Stimulated activated CD8-positive, alpha-beta memory T cell treated with anti-CD3 and anti-CD28 coated beads, Interleukin-2, amount 100 ng/mL, for 1 hour (primary cell): ENCODE results near the gene MPZL1.
"Not testable (repeated sequence)": the region's sequence is repeated elsewhere in the genome, so short reads cannot be mapped to it uniquely, and the experiment has no call there.

Experiments
- DNase-seq, 2 donors: peaks; one replicate each; pipeline ENCODE4 v3.0.0-alpha.2; 2020; ENCODE audit warnings: low read depth in 2 of 2

Gene MPZL1

DNA sequence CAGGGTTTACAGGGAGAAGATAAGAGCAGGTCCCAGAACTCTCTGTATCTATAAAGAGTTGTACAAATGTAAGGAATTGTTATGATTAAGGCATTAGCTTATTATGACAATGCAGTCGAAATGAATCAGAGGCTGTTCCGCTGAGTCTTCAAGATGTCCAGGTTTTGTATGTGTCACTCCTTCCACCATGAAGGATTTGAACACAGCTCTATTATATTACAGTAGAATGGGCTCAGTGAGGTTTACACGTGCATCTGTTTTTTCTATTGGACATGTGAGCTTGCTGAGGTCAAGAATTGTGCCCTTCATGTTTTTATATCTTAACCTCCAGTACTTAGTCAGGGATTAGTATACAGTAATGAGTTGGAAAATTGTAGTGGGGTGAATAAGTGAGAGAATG, 86.3 kb downstream of the MPZL1 start:
- no peak for DNase-seq

DNA sequence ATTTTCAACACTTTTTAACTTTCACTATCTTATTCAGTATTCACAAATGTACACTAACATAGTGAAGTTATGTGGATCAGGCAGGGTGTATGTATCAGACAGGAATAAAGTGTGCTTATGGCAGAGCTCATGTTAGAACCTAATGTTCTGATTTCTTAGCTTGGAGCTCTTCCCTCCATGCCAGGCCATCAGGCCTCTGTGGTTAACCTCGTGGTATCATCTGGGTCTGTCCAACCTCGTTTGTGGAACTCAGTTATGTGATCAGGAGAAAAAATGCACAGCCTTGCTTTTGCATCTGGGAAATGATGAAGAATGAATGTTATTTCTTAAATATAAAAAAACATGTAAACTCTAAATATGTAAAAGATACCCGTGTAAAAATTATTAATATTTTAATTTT, 86.9 kb downstream of the MPZL1 start:
- no peak for DNase-seq

DNA sequence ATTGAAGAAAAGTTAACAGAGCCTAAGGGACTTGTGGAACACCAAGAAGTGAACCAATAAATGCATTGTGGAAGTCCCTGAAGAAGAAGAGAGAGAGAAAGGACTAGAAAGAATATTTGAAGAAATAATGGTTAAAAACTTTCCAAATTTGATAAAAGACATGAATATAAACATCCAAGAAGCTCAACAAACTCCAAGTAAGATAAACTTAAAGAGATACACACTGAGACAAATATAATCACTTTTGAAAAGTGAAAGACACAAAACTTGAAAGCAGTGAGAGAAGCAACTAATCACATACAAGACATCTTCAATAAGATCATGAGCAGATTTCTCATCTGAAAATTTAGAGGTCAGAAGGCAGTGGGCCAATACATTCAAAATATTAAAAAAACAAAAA, 91.2 kb downstream of the MPZL1 start:
- no peak for DNase-seq

DNA sequence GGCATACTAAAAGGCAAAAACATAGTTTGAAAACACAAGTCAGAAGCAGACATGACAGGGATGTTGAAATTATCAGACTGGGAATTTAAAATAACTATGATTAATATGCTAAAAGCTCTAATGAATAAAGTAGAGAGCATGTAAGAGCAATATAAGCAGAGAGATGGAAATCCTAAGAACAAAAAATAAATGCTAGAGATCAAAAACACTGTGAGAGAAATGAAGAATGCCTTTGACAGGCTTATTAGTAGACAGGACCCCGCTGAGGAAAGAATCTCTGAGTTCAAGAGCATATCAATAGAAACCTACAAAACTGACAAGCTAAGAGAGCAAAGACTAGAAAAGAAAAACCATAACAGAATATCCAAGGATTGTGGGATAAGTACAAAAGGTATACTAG, 93.9 kb downstream of the MPZL1 start:
- DNase-seq, result no peak

DNA sequence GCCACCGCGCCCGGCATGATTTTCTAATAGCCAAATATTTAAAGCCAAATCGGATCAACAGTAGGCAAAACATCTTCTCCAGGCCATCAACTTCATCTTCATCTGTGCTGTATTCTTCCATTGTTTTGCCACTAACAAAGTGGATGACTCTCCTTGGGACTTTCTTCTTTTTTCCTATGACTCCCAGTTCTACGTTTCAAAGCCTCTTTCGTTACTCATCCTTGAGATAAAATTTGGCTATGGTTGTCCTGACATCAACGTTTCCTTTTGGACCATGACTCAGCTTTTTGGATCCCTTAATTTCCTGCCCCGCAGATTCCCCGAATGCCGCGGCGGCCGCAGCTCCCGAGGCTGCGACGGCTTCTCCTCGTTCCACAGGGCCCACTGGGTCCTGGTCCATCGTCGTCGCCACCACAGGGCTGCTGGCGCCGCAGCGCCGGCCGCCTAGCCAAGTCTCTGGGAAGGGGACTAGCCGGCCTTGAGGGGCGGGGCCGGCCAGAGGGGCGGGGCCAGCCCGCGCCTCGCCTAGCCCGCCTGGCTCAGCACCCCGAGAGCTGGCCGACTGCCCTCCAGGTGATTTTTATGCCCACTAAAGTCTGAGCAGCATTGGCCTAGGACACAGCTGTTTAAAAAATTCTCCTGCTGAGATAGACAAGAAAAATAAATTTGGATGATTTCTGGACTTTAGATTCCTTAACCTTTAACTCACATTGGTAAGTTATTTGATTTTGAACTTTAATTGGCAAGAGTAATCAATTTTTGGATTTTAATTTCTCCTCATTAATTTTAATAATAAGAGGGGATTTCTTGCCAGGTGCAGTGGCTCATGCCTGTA, 98.3 kb downstream of the MPZL1 start:
- DNase-seq, result no peak

DNA sequence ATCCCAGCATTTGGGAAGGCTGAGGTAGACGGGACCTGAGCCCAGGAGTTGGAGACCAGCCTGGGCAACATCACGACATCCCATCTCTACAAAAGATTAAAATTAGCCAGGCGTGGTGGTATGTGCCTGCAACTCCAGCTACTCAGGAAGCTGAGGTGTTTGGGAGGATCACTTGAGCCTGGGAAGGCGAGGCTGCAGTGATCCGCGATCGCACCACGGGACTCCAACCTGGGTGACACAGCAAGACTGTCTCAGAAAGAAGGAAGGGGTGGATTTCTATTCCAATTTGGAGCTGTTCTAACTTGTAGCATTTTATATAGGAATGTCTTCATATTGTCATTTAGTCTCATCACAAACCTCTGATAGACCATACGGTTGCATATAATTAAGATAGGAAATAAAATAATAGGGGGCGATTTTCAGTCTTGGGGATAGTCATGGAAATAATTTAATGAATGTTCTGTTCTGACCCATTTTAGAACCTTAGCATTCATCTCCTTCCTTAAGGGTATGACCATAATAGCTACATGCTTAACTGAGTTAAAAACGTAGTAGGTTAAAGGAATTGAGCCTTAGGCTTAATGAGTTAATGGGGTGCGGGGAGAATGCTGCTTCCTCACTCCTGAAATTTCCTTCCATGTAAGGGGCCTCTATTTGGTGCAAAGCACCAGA, 99.0 kb downstream of the MPZL1 start:
- no peak for DNase-seq

DNA sequence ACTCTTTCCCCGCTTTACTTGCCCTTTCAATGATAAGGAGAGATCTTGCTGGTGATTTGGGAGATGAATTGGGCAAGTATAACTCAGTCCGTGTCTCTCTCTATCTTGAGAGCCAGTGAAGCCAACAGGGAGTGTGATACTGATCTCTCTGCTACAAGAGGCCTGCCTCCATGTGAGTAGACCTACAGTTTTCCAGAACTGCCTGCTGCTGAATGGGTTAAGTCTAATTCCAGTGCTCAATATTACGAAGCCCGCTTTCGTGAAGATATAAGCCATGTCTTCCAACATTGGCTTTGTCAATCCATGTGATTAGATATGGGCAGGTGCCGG, 99.5 kb downstream of the MPZL1 start:
- DNase-seq, result no peak

DNA sequence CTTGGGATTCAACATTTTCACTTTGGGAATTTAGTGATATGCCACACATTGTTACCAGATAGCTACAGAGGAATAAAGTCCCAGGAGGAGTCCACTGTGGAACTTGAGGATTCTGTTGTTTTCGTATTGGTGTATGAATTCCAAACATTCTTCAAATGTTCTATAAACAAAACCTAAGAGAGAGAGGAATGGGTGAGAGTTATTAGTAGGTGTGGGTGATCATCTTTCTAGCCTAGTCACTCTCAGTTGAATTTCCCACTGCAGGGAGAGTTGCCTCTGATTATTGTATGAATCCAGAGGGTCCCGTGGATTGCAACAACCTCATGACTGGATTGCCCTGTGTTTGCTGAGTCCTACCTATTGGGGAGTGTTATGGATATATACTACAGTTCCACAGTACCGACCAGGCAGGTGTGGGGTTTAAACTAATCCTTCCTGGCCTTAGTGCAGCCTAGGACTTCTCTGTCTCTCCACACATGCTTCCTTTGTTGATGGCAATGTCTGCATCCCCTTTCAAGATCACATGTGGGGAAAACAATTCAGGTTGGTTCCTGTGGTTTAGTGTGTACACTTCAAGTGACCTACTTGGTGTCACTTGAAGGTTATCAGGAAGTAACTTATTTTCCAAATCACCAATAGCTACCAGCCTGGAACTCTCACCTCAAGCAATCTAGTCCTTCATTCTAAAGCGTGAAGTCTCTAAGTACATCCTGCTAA, 100.3 kb downstream of the MPZL1 start:
- no peak for DNase-seq

DNA sequence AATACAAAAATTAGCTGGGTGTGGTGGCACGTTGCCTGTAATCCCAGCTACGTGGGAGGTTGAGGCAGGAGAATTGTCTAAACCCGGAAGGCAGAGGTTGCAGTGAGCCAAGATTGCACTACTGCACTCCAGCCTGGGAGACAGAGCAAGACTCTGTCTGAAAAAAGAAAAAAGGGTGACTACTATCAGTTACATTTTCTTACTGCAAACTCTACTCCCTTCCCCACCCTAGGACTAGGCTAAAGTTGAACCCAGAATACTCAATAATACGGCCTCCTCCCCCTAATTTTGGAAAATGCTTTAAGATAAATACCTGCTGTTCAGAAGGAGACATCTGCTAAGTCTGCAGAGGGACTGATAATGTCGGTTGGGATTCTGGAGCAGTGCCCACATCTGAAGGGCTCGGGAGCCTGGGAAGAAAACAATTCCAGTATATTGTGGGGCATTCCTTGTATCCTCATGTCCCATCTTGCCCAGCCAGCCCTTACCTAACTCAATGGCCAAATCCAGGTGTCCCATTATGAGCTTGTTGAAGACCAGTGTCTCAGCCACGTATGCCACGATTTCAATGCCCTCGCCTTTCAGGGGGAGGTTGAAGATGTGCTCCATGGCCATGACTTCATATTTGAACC, 102.5 kb downstream of the MPZL1 start:
- no peak for DNase-seq

DNA sequence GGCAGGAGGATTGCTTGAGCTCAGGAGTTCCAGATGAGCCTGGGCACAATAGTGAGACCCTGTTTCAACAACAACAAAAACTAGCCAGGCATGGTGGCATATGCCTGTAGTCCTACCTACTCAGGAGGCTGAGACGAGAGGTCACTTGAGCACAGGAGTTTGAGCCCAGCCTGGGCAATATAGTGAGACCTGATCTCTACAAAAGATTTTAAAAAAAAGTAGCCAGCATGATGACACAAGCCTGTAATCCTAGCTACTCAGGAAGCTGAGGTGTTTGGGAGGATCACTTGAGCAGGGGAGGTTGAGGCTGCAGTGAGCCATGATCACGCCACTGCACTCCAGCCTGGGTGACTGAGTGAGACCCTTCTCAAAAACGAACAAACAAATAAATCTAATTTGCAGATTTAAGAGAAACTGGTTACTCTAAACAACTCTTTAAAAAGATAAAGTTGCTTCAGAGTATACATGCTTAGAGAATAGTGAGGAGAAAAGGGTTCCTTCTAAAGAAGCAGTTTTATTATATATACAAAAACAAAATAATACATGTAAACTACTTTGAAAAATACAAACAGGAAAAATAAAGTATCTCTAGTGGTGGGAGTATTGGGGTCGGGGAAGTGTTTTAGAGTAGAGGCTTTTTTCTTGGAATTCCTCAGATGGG, 103.8 kb downstream of the MPZL1 start:
- no peak for DNase-seq

DNA sequence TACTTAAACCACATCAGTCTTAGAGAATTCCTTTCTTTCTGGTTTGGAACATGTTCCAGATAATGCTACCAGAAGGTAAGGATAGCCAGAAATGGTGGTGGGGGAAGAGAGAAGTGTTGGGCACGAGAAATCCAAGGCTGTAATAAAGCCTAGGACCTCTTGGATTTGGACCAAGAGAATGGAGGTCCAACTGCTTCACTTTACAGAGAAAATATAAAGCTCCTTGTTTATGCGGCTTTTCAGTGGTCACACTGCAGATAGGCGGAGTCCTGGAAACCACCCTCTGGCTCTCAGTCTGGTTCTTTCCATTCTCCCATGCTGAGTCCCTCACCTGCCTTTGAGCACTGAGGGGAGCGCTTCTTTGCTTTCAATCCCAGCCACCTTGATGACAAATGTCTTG, 104.3 kb downstream of the MPZL1 start:
- no peak for DNase-seq

DNA sequence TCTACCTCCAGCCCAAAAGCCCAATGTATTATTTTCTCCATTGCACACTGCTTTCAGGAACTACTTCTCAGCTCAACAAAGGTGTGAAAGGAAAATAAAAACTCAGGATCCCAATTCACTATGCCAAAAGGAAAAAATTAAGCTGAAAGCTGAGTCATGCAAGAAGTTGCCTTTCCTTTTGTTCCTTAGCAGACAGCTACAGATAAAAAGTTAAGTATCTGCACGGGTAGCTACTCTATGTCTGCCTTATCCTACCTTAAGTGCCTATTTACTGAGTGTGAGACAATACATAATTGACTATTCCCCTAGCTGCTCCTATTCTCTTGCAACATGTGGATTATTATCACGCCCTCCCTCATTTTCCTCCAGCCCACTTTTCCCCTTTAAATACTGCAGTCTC, 108.1 kb downstream of the MPZL1 start:
- DNase-seq, result no peak

DNA sequence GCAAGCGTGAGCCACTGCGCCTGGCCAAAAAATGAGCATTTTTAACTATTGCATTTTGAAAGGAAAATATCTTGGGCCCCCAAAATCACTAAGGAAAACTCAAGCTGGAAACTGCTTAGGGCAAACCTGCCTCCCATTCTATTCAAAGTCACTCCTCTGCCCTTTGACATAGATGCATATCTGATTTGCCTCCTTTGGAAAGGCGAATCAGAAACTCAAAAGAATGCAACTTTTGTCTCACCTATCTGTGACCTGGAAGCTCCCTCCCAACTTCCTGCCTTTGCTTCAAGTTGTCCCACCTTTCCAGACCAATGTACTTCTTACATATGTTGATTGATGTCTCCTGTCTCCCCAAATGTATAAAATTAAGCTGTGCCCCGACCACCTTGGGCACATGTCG, 108.9 kb downstream of the MPZL1 start:
- not testable (repeated sequence) for DNase-seq

DNA sequence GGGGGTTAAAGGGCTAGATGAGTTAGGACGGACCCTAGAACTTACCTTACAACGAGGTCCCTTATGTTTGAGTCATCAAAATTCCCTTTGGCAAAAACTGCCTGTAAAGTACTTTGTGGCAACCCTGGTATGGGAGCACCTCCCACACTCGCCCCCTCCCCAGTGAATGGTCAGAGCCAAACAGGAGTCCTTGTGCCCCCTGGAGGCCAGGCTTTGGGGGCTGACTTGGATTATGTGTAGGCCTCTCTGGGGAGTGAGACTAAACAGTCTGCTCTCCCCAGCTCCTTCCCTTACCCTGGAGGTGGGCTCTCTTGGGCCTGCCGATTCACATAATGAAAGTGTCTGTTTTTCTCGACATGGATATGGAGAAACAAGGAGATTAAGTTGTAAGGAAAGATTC, 110.9 kb downstream of the MPZL1 start:
- no peak for DNase-seq

DNA sequence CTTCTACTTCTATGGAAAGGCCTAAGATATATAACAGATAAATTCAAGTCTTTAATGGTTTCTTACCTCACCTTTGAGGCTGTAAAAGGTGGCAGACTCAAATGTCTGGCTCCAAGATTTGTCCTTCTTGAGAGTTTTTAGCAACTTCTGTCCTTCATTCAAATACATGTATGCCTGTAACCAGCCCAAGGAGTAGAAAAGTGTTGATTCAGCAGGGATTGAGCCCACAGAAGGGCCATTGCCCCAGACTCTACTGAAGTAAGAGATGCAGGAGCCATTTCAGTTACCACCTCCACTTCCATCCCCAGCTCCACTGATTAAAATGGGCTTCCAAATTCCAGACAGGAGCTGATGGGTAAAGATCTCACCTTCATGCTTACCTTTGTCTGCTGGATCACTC, 112.1 kb downstream of the MPZL1 start:
- DNase-seq, result no peak

DNA sequence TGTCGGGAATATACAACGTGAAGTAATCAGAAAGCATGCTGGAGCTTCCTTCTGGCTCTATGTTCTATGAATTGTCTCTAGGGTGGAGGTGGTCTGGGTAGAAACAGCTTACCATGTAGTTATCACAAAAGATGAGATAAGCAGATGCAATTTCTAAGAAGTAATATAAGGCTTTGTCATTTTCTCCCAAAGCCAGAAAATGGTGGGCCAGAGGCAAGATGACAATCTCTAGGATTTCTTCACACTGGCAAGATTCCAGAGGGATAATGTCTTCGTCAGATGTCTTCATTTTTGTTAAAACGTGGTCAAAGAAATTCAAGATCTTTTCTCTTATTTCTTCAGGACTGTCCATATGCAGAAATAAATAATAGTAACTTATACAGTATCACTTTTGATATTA, 114.4 kb downstream of the MPZL1 start:
- no peak for DNase-seq

DNA sequence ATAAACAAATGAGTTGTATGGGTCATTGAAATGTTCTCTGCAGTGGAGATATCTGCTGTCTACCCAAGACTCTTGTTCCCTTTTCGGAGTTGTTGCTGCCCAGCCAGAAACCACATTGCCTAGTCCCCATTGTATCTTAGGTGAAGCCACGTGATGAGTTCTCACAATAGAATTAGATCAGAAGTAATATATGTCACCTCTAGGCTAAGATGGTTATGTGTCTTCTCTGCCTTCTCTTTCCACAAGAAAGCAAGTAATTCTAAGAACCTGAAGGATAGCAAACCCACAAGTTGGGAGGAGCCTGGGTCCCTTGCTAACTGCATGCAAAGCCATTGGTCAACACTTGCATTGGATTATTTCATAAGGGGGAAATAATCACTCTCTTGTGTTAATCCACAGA, 115.5 kb downstream of the MPZL1 start:
- no peak for DNase-seq

DNA sequence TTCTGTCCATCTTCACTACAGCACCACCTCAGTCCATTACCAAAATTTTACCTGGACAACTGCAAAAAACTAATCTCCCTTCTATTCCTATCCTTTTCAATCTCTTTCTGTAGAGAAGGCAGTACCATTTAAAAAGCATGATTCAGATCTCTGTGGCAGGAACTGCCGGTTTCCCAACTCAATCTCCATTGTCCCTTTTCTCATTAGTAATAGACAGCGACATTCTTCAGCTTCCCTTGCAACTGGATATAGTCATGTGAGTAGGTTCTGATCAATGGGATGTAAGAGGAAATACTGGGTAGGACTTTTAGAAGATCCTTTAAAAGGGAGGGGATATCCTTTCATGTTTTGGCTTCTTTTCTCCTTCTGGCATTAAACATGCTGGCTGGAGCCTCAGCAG, 117.2 kb downstream of the MPZL1 start:
- DNase-seq, result no peak
